ENCODE data around the gene POU4F1. TPM values are rescaled to one million over a fixed set of nuclear protein-coding genes. Genes with fewer than 3 reads are reported as not detected.

POU4F1 gene
- polyA plus RNA-seq, 1 donor: 0.48 TPM

Other genes starting within 250 kb of the POU4F1 start
- 19.6 TPM for gene OBI1, start 55.6 kb upstream of the POU4F1 start, polyA plus RNA-seq